Measurements from ENCODE around the gene FBXW4. TPM values are rescaled to one million over a fixed set of nuclear protein-coding genes. Genes with fewer than 3 reads are reported as not detected.
A peak's percentile ranks its signal among the peaks of the same experiment; 100 is the strongest.

The FBXW4 gene
- total RNA-seq, 4 donors from 2014 or later, result 57.0 to 84.8 (median 65.2) TPM

DNA sequence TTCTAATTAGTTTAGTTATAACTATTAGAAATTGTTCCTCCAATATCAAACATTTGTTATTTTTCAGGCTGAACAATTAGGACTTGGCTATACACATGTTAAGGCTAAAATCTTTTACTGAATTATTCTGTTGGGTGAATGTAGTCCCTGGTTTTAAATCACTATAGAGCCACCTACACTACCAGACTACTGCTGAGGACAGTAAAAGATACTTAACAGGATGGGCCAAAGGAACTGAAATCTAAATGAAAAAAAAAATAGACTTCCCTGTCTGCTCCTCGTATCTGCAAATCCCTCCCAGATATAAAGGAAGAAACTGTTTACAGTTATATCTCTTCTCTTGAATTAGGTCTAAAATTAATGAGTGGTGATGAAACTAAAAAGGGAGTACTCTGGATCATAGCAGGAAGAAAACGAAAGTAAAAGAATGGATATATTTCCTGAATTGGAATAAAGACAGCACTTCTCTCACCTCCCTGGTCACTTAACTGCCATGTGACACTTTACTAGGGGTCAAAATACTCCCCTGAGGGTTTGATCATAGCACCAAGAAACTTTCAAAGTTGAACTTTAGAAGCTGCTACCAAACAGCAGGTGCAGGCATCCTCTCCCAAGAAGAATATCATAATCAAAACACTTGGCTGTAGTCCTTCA lies 12.7 kb downstream of the FBXW4 start:
- DNase-seq (ENCODE audit: low spot score in 2 of 2), result no peak
- peaks cover 0 to 25% (median 2%) of the 10 kb centered on the region in 4 donors for H3K4me1 ChIP-seq
- 13 to 20% methylated on average over 2 of the region's 2 CpGs for WGBS, 2 donors
- H3K27me3 ChIP-seq, result no peaks in the 10 kb centered on the region
- H3K4me3 ChIP-seq, result no peak overlapping the region
- no peaks in the 10 kb centered on the region for H3K9me3 ChIP-seq
- H3K36me3 ChIP-seq, result peaks cover 0 to 3% (median 0%) of the 10 kb centered on the region in 3 donors
- TF ChIP-seq EP300 (IDR thresholded peaks at IDR 0.05), result no peak
- peak overlapping the region in 1 of 4 donors; percentile 8 for H3K27ac ChIP-seq

GRCh38 chr10:101676565-101676964 lies 18.4 kb downstream of the FBXW4 start:
- Histone ChIP-seq H3K4me1 (no peaks in the 10 kb centered on the region), H3K4me3 (no peak overlapping the region), H3K27me3 (no peaks in the 10 kb centered on the region), H3K36me3 (peaks cover 0 to 57% (median 19%) of the 10 kb centered on the region in 3 donors), H3K27ac (no peak overlapping the region), H3K9me3 (no peaks in the 10 kb centered on the region)
- TF ChIP-seq CTCF (IDR thresholded peaks at IDR 0.05), result no peak
- TF ChIP-seq EP300 (IDR thresholded peaks at IDR 0.05), result no peak
- TF ChIP-seq POLR2A (IDR thresholded peaks at IDR 0.05), result no peak
- no peak for DNase-seq (ENCODE audit: low spot score in 2 of 2)

DNA sequence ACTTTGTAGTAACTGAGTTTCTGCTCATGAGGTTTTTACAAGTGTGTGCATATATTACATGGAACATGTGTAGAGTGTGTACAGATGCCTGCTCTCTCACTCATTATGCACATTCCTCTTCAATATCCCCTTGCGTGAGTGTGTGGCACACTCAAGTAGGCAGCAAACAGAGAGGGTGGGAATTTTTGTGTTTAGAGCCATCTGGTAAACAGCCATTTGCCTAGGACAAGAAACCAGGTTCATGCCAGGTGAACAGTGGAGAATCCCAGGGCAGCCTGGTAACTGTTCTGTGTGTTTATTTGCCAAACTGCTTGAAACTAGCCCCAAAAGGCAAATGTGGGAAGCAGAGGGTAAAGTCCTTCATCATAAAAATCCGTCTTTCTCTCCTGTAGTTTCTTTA lies 19.9 kb downstream of the FBXW4 start:
- TF ChIP-seq CTCF (IDR thresholded peaks at IDR 0.05), result no peak
- no peak for TF ChIP-seq EP300 (IDR thresholded peaks at IDR 0.05)
- no peak for TF ChIP-seq POLR2A (IDR thresholded peaks at IDR 0.05)
- Histone ChIP-seq H3K27ac (no peak overlapping the region), H3K4me1 (no peaks in the 10 kb centered on the region), H3K4me3 (no peak overlapping the region), H3K9me3 (no peaks in the 10 kb centered on the region), H3K27me3 (no peaks in the 10 kb centered on the region), H3K36me3 (peaks cover 0 to 71% (median 24%) of the 10 kb centered on the region in 3 donors)
- WGBS, 2 donors, result 96 to 97% methylated on average over 2 of the region's 2 CpGs
- no peak for DNase-seq (ENCODE audit: low spot score in 2 of 2)

GRCh38 chr10:101672536-101672935 lies 22.4 kb downstream of the FBXW4 start:
- Histone ChIP-seq H3K4me3 (no peak overlapping the region), H3K27me3 (no peaks in the 10 kb centered on the region), H3K27ac (no peak overlapping the region), H3K4me1 (no peaks in the 10 kb centered on the region), H3K9me3 (no peaks in the 10 kb centered on the region), H3K36me3 (peaks cover 0 to 97% (median 34%) of the 10 kb centered on the region in 3 donors)
- 56 to 75% methylated on average over 6 of the region's 6 CpGs for WGBS, 2 donors
- DNase-seq (ENCODE audit: low spot score in 2 of 2), result no peak
- TF ChIP-seq EP300 (IDR thresholded peaks at IDR 0.05) (no peak), CTCF (IDR thresholded peaks at IDR 0.05) (no peak), POLR2A (IDR thresholded peaks at IDR 0.05) (no peak)

DNA sequence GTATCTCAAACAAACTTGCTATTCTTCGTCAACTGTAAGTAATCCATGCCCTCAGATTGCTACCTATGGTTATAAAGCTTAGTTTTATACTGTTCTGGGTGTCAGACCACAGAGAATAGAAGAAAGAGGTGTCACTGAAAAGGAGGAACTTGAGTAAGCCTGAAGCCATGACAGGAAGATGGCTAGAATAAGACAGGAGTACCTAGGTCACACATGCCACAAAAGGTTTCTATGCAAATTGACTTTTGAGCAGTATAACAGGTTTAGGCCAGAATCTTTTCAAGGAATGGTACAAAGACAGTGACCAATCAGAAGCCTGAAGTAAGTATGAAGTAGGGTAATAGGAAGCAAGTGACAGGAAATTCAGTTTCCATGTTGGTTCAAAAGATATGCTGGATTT lies 23.5 kb downstream of the FBXW4 start:
- no peak for TF ChIP-seq EP300 (IDR thresholded peaks at IDR 0.05)
- TF ChIP-seq CTCF (IDR thresholded peaks at IDR 0.05), result no peak
- TF ChIP-seq POLR2A (IDR thresholded peaks at IDR 0.05), result no peak
- DNase-seq (ENCODE audit: low spot score in 2 of 2), result no peak
- Histone ChIP-seq H3K4me3 (no peak overlapping the region), H3K9me3 (no peaks in the 10 kb centered on the region), H3K27ac (no peak overlapping the region), H3K4me1 (no peaks in the 10 kb centered on the region), H3K36me3 (peaks cover 0 to 98% (median 34%) of the 10 kb centered on the region in 3 donors), H3K27me3 (no peaks in the 10 kb centered on the region)
- WGBS, 2 donors, result 90 to 96% methylated on average over 1 of the region's 1 CpG
